ENCODE data around the gene CCDC87. TPM values are rescaled to one million over a fixed set of nuclear protein-coding genes. Genes with fewer than 3 reads are reported as not detected.

Gene CCDC87
- total and polyA plus RNA-seq, 2 of the 8 experiments (the other 6 are each of a cell fraction or from before 2014, with no cell fraction given), result 0.32 to 0.99 TPM

DNA sequence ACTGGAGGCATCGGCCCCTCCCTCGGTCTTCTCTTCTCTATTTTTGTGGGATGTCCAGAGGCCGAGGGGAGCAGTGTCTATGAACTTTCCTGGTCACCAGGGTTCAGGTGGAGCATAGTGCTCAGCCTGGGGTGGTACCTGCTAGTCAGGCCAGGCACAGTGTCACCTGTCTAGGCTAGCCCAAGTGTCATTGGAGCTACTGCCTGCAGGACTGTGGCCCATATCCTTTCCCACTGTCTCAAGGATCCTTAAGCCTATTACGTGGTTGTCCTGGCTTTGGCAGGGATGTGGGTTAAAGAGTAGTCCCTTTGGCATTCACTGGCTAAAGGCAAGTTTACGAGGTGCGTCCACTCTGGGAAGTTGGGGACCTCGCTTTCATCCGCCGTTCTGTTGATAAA lies 32.9 kb upstream of the CCDC87 start:
- Histone ChIP-seq H3K9ac (replicated peaks in 1 of 4; ENCODE audit: extremely low read depth in 1 of 4, low read depth in 3 of 4, low read length in 3 of 4) (no peak overlapping the region), H3K36me3 (ENCODE audit: control insufficient read depth in 2 of 4, insufficient read depth in 4 of 4, low read length in 3 of 4) (peaks cover 53 to 97% (median 82%) of the 10 kb centered on the region in 4 experiments), H3K4me1 (replicated peaks in 1 of 4; ENCODE audit: control insufficient read depth in 3 of 4, insufficient read depth in 4 of 4, low read length in 3 of 4) (peaks cover 0 to 3% (median 0%) of the 10 kb centered on the region in 4 experiments; a peak in 1 of 7 replicates), H2AFZ (ENCODE audit: low read length) (no peak overlapping the region), H3K79me2 (ENCODE audit: control insufficient read depth in 1 of 2, insufficient read depth in 2 of 2, low read length in 2 of 2) (peaks cover 69 to 100% of the 10 kb centered on the region in 2 experiments), H3K27me3 (replicated peaks in 1 of 4; ENCODE audit: control insufficient read depth in 3 of 4, extremely low read depth in 1 of 4, insufficient read depth in 3 of 4, low read length in 3 of 4) (no peaks in the 10 kb centered on the region), H2BK5ac (ENCODE audit: low read depth, low read length) (peak overlapping the region; percentile 48; the same call in 1 of the 2 replicates), H3K4me3 (ENCODE audit: extremely low read depth in 1 of 4, insufficient read depth in 2 of 4, low read depth in 3 of 4, low read length in 4 of 4) (no peak overlapping the region), H2BK20ac (ENCODE audit: low read length) (no peak overlapping the region), H3K56ac (replicated peaks; ENCODE audit: insufficient read length, low read depth, low read length) (no peak overlapping the region), H2AK5ac (ENCODE audit: low read depth, low read length) (no peak overlapping the region), H3K9me3 (ENCODE audit: insufficient read depth in 2 of 2, low read depth in 1 of 2, low read length in 1 of 2) (no peaks in the 10 kb centered on the region), H3K4ac (replicated peaks; ENCODE audit: insufficient read length, low read depth, low read length) (no peak overlapping the region), H2BK120ac (replicated peaks; ENCODE audit: low read depth, low read length) (no peak overlapping the region), H4K5ac (ENCODE audit: insufficient read length, low read depth, low read length) (no peak overlapping the region), H3K27ac (ENCODE audit: low read depth, low read length) (no peak overlapping the region), H2BK12ac (ENCODE audit: low read depth, low read length) (no peak overlapping the region), H4K8ac (ENCODE audit: extremely low read depth, insufficient read depth, low read length) (no peak overlapping the region), H2BK15ac (ENCODE audit: low read length) (no peak overlapping the region), H3K23ac (ENCODE audit: insufficient read length) (no peak overlapping the region), H3K4me2 (ENCODE audit: insufficient read depth in 1 of 2, low read depth in 2 of 2, low read length in 2 of 2) (no peak overlapping the region), H3K14ac (ENCODE audit: insufficient read length) (no peak overlapping the region), H3K79me1 (ENCODE audit: low read depth, low read length) (peaks cover 33% of the 10 kb centered on the region), H3K18ac (ENCODE audit: extremely low read depth, low read length) (no peak overlapping the region), H4K20me1 (replicated peaks in 1 of 2; ENCODE audit: control insufficient read depth in 1 of 2, insufficient read depth in 2 of 2, low read length in 2 of 2) (peaks cover 57 to 63% of the 10 kb centered on the region in 2 experiments), H4K91ac (replicated peaks; ENCODE audit: insufficient read length, low read length) (no peak overlapping the region), H3K23me2 (ENCODE audit: low read depth, low read length) (no peaks in the 10 kb centered on the region)
- DNase-seq (ENCODE audit: low read depth in 1 of 2, low spot score in 2 of 2), result no peak
- FAIRE-seq, result no peak
- ChIA-PET POLR2A (ENCODE audit: partially characterized antibody) (interaction anchor here (0.6 to 66.2 kb wide), 5 partner anchors 5 to 121 kb away, joined by 3 to 2165 read pairs (median 4); partner anchors contain the start of genes CCDC87, CCS, RBM14 and RBM4), CTCF (ENCODE audit: partially characterized antibody) (interaction anchor here (0.6 kb wide), 1 partner anchor 208 kb away, joined by 3 read pairs; no protein-coding TSS in a partner anchor)
- 96% methylated on average over 8 of the region's 9 CpGs; no CpG with 5 or more reads in 1 of the 2 experiments for WGBS, 2 experiments (ENCODE audit: extremely low coverage in 1 of 2, insufficient coverage in 1 of 2, insufficient read length in 1 of 2, insufficient replicate concordance in 2 of 2, low coverage in 1 of 2, low lambda C conversion rate in 2 of 2, missing lambda C conversion rate in 1 of 2)
- peak; percentile 2 to 37; a peak in 1 of 3 replicates for TF ChIP-seq POLR2A (IDR thresholded peaks at IDR 0.05; ENCODE audit: control extremely low read depth in 1 of 2, low read depth in 2 of 2, low read length in 2 of 2)
- no peak for TF ChIP-seq SRF (IDR thresholded peaks at IDR 0.05; ENCODE audit: low read depth, low read length)
- TF ChIP-seq GTF2F1 (IDR thresholded peaks at IDR 0.05; ENCODE audit: borderline replicate concordance, low read depth, low read length), result no peak
- TF ChIP-seq POLR2AphosphoS5 (IDR thresholded peaks at IDR 0.05; ENCODE audit: low read depth, low read length), result peak; percentile 67; the same call in 1 of the 2 replicates
- no peak for TF ChIP-seq NANOG (IDR thresholded peaks at IDR 0.05; ENCODE audit: insufficient read depth, low read depth, low read length, poor library complexity, severe bottlenecking)
